Ascending aorta (tissue), 2 donors: ENCODE measurements around the gene INPP5B. TPM values are rescaled to one million over a fixed set of nuclear protein-coding genes. Genes with fewer than 3 reads are reported as not detected.

Experiments used
- DNase-seq, 2 donors: peaks; one replicate each; pipeline ENCODE4 v3.0.0-alpha.2; 2019; ENCODE audit warnings: low spot score in 2 of 2
- H3K27ac ChIP-seq, 2 donors: fragments of 200-600 bp; sonication (generic); one replicate each; pipeline ENCODE4 v1.5.1; 2016 to 2017; ENCODE audit warnings: mild to moderate bottlenecking in 1 of 2
- H3K27me3 ChIP-seq: fragments of 200-600 bp; sonication (generic); one replicate; pipeline ENCODE4 v1.5.1; 2017
- H3K36me3 ChIP-seq, 2 donors: fragments of 200-600 bp; sonication (generic); one replicate each; pipeline ENCODE4 v1.5.1; 2016
- H3K4me1 ChIP-seq, 2 donors: fragments of 200-600 bp; sonication (generic); one replicate each; pipeline ENCODE4 v1.5.1; 2016 to 2017; ENCODE audit warnings: mild to moderate bottlenecking in 1 of 2
- H3K4me3 ChIP-seq, 2 donors: fragments of 200-600 bp; sonication (generic); one replicate each; pipeline ENCODE4 v1.5.1; 2016 to 2017; ENCODE audit warnings: mild to moderate bottlenecking in 1 of 2
- H3K9me3 ChIP-seq, 2 donors: fragments of 200-600 bp; sonication (generic); one replicate each; pipeline ENCODE4 v1.5.1; 2016
- intact Hi-C: fragments of 100-400 bp; cut with DNase I; formaldehyde crosslinking; loops from one replicate; pipeline ENCODE4 v1.15.1; 2023
- total RNA-seq: library from RNA; depleted of rRNA; stranded (reverse); fragments of >200 nt; gene quantifications from one replicate; pipeline ENCODE4 v1.1.0, GENCODE V29; 2016
- TF ChIP-seq, protein P1 (sequence below), 3 experiments: fragments of 200-600 bp in 2 of 3; fragments of 450-650 bp in 1 of 3; sonication (generic) in 2 of 3; IDR thresholded peaks; one replicate each; pipeline ENCODE4 v1.5.1; 2016 to 2019; ENCODE audit warnings: antibody characterized with exemption in 3 of 3, mild to moderate bottlenecking in 1 of 3, moderate library complexity in 1 of 3

INPP5B gene
- total RNA-seq, 1 donor from 2014 or later: 11.7 TPM

- intact Hi-C loops: no loop called here
- Histone ChIP-seq H3K36me3 (peaks cover 90 to 98% of the 10 kb centered on the region in 2 donors), H3K9me3 (no peaks in the 10 kb centered on the region)
Measured at GRCh38 chr1:37883671-37884070, 63.2 kb downstream of the INPP5B start.

GRCh38 chr1:37879865-37880264 is 67.0 kb downstream of the INPP5B start:
- TF ChIP-seq, protein P1, sequence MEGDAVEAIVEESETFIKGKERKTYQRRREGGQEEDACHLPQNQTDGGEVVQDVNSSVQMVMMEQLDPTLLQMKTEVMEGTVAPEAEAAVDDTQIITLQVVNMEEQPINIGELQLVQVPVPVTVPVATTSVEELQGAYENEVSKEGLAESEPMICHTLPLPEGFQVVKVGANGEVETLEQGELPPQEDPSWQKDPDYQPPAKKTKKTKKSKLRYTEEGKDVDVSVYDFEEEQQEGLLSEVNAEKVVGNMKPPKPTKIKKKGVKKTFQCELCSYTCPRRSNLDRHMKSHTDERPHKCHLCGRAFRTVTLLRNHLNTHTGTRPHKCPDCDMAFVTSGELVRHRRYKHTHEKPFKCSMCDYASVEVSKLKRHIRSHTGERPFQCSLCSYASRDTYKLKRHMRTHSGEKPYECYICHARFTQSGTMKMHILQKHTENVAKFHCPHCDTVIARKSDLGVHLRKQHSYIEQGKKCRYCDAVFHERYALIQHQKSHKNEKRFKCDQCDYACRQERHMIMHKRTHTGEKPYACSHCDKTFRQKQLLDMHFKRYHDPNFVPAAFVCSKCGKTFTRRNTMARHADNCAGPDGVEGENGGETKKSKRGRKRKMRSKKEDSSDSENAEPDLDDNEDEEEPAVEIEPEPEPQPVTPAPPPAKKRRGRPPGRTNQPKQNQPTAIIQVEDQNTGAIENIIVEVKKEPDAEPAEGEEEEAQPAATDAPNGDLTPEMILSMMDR (IDR thresholded peaks at IDR 0.05): no peak
- no peaks in the 10 kb centered on the region for H3K27me3 ChIP-seq
- DNase-seq: no peak
- no peak overlapping the region for H3K4me3 ChIP-seq
- H3K36me3 ChIP-seq: peaks cover 87 to 95% of the 10 kb centered on the region in 2 donors
- no peak overlapping the region for H3K27ac ChIP-seq
- intact Hi-C loops: no loop called here
- no peaks in the 10 kb centered on the region for H3K9me3 ChIP-seq
- no peaks in the 10 kb centered on the region for H3K4me1 ChIP-seq

More at GRCh38 chr1:37883671-37884070, 63.2 kb downstream of the INPP5B start:
- no peak for DNase-seq
- no peaks in the 10 kb centered on the region for H3K4me1 ChIP-seq
- TF ChIP-seq, protein P1 (IDR thresholded peaks at IDR 0.05): no peak
- no peak overlapping the region for H3K4me3 ChIP-seq
- no peaks in the 10 kb centered on the region for H3K27me3 ChIP-seq
- H3K27ac ChIP-seq: no peak overlapping the region

DNA sequence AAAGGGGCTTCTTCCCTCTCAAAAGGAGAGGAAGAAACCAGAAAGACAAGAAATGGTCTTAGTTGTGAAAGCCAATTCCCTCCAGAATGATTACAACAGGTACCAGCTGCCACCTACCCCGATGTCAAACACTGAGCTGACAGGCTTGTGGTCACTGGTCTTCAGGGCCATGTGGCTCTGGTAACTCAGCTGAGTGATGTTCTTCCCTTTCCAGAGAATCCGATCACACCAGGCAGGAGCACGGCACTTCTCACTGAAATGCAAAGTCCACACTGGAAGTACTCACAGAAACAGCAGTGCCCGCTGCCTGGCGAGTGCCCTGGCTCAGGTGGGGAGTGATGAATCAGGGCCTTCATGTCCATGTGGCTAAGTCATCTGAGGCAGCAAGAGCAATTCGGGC is 68.8 kb downstream of the INPP5B start:
- H3K9me3 ChIP-seq: no peaks in the 10 kb centered on the region
- peaks cover 89 to 95% of the 10 kb centered on the region in 2 donors for H3K36me3 ChIP-seq
- no peak for DNase-seq
- H3K27me3 ChIP-seq: no peaks in the 10 kb centered on the region
- TF ChIP-seq, protein P1 (IDR thresholded peaks at IDR 0.05): no peak
- H3K4me1 ChIP-seq: no peaks in the 10 kb centered on the region
- H3K27ac ChIP-seq: no peak overlapping the region
- intact Hi-C loops: no loop called here
- H3K4me3 ChIP-seq: no peak overlapping the region

DNA sequence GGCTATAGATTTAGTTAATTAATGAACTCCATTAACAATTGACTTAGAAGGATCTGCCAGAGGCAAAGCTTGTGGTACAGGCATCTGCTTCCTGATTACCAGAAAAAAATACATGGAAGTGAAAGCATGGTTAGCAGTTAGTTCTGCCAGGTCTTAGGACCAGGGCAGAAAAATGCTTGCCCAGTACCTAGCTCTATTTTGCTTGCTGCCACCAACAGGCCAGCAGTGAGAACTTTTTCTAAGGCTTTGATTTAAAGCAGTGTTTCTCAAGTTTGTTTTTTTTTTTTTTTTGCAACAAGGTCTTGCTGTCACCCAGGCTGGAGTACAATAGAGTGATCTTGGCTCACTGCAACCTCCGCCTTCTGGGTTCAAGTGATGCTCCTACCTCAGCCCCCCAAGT is 71.0 kb downstream of the INPP5B start:
- Histone ChIP-seq H3K36me3 (peaks cover 88 to 89% of the 10 kb centered on the region in 2 donors), H3K4me1 (no peaks in the 10 kb centered on the region), H3K27ac (no peak overlapping the region), H3K27me3 (no peaks in the 10 kb centered on the region), H3K4me3 (no peak overlapping the region), H3K9me3 (no peaks in the 10 kb centered on the region)
- DNase-seq: no peak
- intact Hi-C loops: no loop called here
- TF ChIP-seq, protein P1 (IDR thresholded peaks at IDR 0.05): no peak

DNA sequence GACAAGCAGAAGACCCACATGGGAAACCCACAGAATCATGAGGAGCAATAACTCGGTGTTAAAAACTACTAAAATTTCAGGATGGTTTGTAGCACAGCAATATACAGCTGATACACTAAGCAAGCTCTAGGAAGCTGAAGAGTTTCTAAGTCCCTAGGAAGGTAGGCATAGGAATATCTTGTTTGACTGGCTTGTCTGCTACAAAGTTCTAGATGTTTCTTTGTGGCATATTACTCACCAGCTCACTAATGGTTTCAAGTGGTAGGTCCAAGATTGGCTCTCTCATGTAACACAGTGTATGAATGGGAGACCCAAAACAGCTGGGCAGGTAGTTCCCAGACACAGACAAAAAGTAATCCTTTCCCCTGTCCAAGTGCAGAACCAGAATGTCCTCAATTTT is 74.2 kb downstream of the INPP5B start:
- H3K9me3 ChIP-seq: no peaks in the 10 kb centered on the region
- DNase-seq: no peak
- H3K4me1 ChIP-seq: no peaks in the 10 kb centered on the region
- H3K27ac ChIP-seq: no peak overlapping the region
- H3K4me3 ChIP-seq: no peak overlapping the region
- TF ChIP-seq, protein P1 (IDR thresholded peaks at IDR 0.05): no peak
- H3K36me3 ChIP-seq: peaks cover 82 to 90% of the 10 kb centered on the region in 2 donors
- intact Hi-C loops: no loop called here
- no peaks in the 10 kb centered on the region for H3K27me3 ChIP-seq

- no peak for DNase-seq
- Histone ChIP-seq H3K27me3 (no peaks in the 10 kb centered on the region), H3K36me3 (peaks cover 78 to 91% of the 10 kb centered on the region in 2 donors), H3K9me3 (no peaks in the 10 kb centered on the region), H3K27ac (no peak overlapping the region), H3K4me3 (no peak overlapping the region), H3K4me1 (no peaks in the 10 kb centered on the region)
- intact Hi-C loops: no loop called here
- TF ChIP-seq, protein P1 (IDR thresholded peaks at IDR 0.05): no peak
Measured at GRCh38 chr1:37868466-37868865, 78.4 kb downstream of the INPP5B start.
